Right lobe of liver (tissue), 6 donors: ENCODE data around the gene IQCF6. TPM values are rescaled to one million over a fixed set of nuclear protein-coding genes. Genes with fewer than 3 reads are reported as not detected.

ENCODE experiments used
- ATAC-seq, 4 donors: fragments of 200-7000 bp; cut with Tn5 transposase; one replicate each; pipeline ENCODE4 v1.9.1; 2020; ENCODE audit warnings: mild to moderate bottlenecking in 4 of 4, moderate library complexity in 4 of 4
- DNase-seq, 3 donors: peaks; one replicate each; pipeline ENCODE4 v3.0.0-alpha.2; 2020
- H3K27ac ChIP-seq, 3 donors: fragments of 200-600 bp; one replicate each; pipeline ENCODE4 v1.8.0; 2022
- H3K27me3 ChIP-seq, 2 donors: fragments of 200-600 bp; one replicate each; pipeline ENCODE4 v1.8.0; 2022
- H3K36me3 ChIP-seq, 4 donors: fragments of 200-600 bp; sonication (generic) in 1 of 4; one replicate each; pipeline versions ENCODE4 v1.5.1 to v1.8.0; 2017 to 2022; ENCODE audit warnings: control low read depth in 1 of 4
- H3K4me1 ChIP-seq, 4 donors: fragments of 200-600 bp; sonication (generic) in 1 of 4; one replicate each; pipeline versions ENCODE4 v1.5.1 to v1.8.0; 2017 to 2022; ENCODE audit warnings: control low read depth in 1 of 4
- H3K4me3 ChIP-seq, 3 donors: fragments of 200-600 bp; one replicate each; pipeline ENCODE4 v1.8.0; 2022
- H3K9me3 ChIP-seq, 4 donors: fragments of 200-600 bp; sonication (generic) in 1 of 4; one replicate each; pipeline versions ENCODE4 v1.5.1 to v1.8.0; 2017 to 2022; ENCODE audit warnings: control low read depth in 1 of 4
- CTCF ChIP-seq, 4 donors: fragments of 200-600 bp in 3 of 4; fragments of 450-650 bp in 1 of 4; IDR thresholded peaks; one replicate each; pipeline versions ENCODE4 v1.5.1 to v1.8.0; 2016 to 2022; ENCODE audit warnings: antibody characterized with exemption in 4 of 4, mild to moderate bottlenecking in 2 of 4
- POLR2A ChIP-seq: fragments of 450-650 bp; IDR thresholded peaks from one replicate; pipeline ENCODE4 v1.6.1; 2017; ENCODE audit warnings: antibody characterized with exemption, mild to moderate bottlenecking
- whole genome bisulfite sequencing: methylation state at CpG from one replicate; pipeline ENCODE4 v1.1.6; 2018; ENCODE audit warnings: low coverage, low lambda C conversion rate; ENCODE audit not compliant: insufficient coverage; ENCODE audit errors: missing lambda C conversion rate; 5-methylcytosine and 5-hydroxymethylcytosine counted together
- intact Hi-C, 2 donors: fragments of 100-400 bp; cut with DNase I; formaldehyde crosslinking; loops; one replicate each; pipeline versions ENCODE4 v1.11.2 to v1.14.1; 2022
- total RNA-seq, 6 experiments: library from RNA; depleted of rRNA in 2 of 6; stranded (reverse); fragments of >200 nt in 2 of 6; fragmentation: NEBNext Ultra II Directional in 3 of 6; extraction: Animal tissue kit (Norgen Biotek cat#: 25700) in 3 of 6; gene quantifications; one replicate each; pipeline versions ENCODE4 v1.1.0 to v1.2.4, GENCODE V29; 2016 to 2023
- donor health status: DM: no; HTN: yes; CAD: no.
- donor health status: DM: no; HTN: no; CAD: no.
- donor health status: DM: no; HTN: no; CAD: no.
- donor health status: DM: no; HTN: yes; CAD: no.
- donor health status: DM: no; HTN: yes; CAD: no.

IQCF6 gene
- total RNA-seq, 6 experiments from 2014 or later = not detected

- Histone ChIP-seq H3K36me3 (no peaks in the 10 kb centered on the region), H3K4me1 (no peaks in the 10 kb centered on the region), H3K27ac (no peak overlapping the region), H3K4me3 (no peak overlapping the region), H3K9me3 (no peaks in the 10 kb centered on the region), H3K27me3 (no peaks in the 10 kb centered on the region)
- TF ChIP-seq POLR2A (no peak), CTCF (IDR thresholded peaks at IDR 0.05) (no peak)
- DNase-seq (no peak), ATAC-seq (no peak)
- intact Hi-C loops = no loop called here
- WGBS = 39% methylated on average over 4 of the region's 4 CpGs
Measured at GRCh38 chr3:51739110-51739509, 39.9 kb downstream of the IQCF6 start.

- DNase-seq (no peak), ATAC-seq (no peak)
- intact Hi-C loops = no loop called here
- H3K27ac ChIP-seq = no peak overlapping the region
- H3K9me3 ChIP-seq = no peaks in the 10 kb centered on the region
- WGBS = 64% methylated on average over 2 of the region's 2 CpGs
- H3K27me3 ChIP-seq = no peaks in the 10 kb centered on the region
- no peak overlapping the region for H3K4me3 ChIP-seq
- H3K36me3 ChIP-seq = no peaks in the 10 kb centered on the region
- TF ChIP-seq POLR2A (no peak), CTCF (IDR thresholded peaks at IDR 0.05) (no peak)
- H3K4me1 ChIP-seq = no peaks in the 10 kb centered on the region
Measured at GRCh38 chr3:51735950-51736349, 43.1 kb downstream of the IQCF6 start.

- Histone ChIP-seq H3K4me3 (no peak overlapping the region), H3K36me3 (no peaks in the 10 kb centered on the region), H3K27ac (no peak overlapping the region), H3K4me1 (no peaks in the 10 kb centered on the region), H3K9me3 (no peaks in the 10 kb centered on the region), H3K27me3 (no peaks in the 10 kb centered on the region)
- TF ChIP-seq POLR2A (no peak), CTCF (IDR thresholded peaks at IDR 0.05) (no peak)
- no peak for ATAC-seq
- no peak for DNase-seq
- WGBS = 66% methylated on average over 3 of the region's 3 CpGs
- intact Hi-C loops = no loop called here
Measured at GRCh38 chr3:51735039-51735438, 44.0 kb downstream of the IQCF6 start.

- ATAC-seq (no peak), DNase-seq (no peak)
- 25% methylated on average over 3 of the region's 3 CpGs for WGBS
- no peaks in the 10 kb centered on the region for H3K9me3 ChIP-seq
- no peaks in the 10 kb centered on the region for H3K36me3 ChIP-seq
- H3K4me3 ChIP-seq = no peak overlapping the region
- no peak overlapping the region for H3K27ac ChIP-seq
- TF ChIP-seq CTCF (IDR thresholded peaks at IDR 0.05) = no peak
- TF ChIP-seq POLR2A = no peak
- H3K4me1 ChIP-seq = no peaks in the 10 kb centered on the region
- intact Hi-C loops = no loop called here
- no peaks in the 10 kb centered on the region for H3K27me3 ChIP-seq
Measured at GRCh38 chr3:51734572-51734907, 44.5 kb downstream of the IQCF6 start.

GRCh38 chr3:51733859-51734571, 45.0 kb downstream of the IQCF6 start:
- TF ChIP-seq POLR2A (no peak), CTCF (IDR thresholded peaks at IDR 0.05) (no peak)
- 57% methylated on average over 3 of the region's 4 CpGs for WGBS
- no peaks in the 10 kb centered on the region for H3K27me3 ChIP-seq

More at GRCh38 chr3:51733859-51734571, 45.0 kb downstream of the IQCF6 start:
- DNase-seq = no peak
- H3K36me3 ChIP-seq = no peaks in the 10 kb centered on the region
- H3K4me1 ChIP-seq = no peaks in the 10 kb centered on the region
- H3K27ac ChIP-seq = no peak overlapping the region
- intact Hi-C loops = no loop called here
- no peaks in the 10 kb centered on the region for H3K9me3 ChIP-seq
- ATAC-seq = no peak
- no peak overlapping the region for H3K4me3 ChIP-seq
